OCI-LY3 (cell line): ENCODE measurements around the gene RASGRF2.

ENCODE experiments used
- H2AFZ ChIP-seq: fragments of 200-600, 300-600 bp; shearing (Covaris generic); 2 replicates; pipeline ENCODE4 v1.6.0; 2014; ENCODE audit warnings: antibody characterized with exemption, low read depth, low read length
- H3K27ac ChIP-seq: fragments of 200-600, 300-600 bp; sonication (generic); 2 replicates; pipeline ENCODE4 v1.5.1; 2014; ENCODE audit warnings: mild to moderate bottlenecking, low read length, moderate library complexity, mixed read lengths
- H3K27me3 ChIP-seq: fragments of 200-600, 300-600 bp; sonication (generic); 2 replicates; pipeline ENCODE4 v1.6.1; 2014; ENCODE audit warnings: low read depth, low read length, mixed read lengths
- H3K36me3 ChIP-seq: fragments of 200-600, 300-600 bp; sonication (generic); replicated peaks from 2 replicates; pipeline ENCODE3; 2014; ENCODE audit warnings: low read depth, low read length, mixed read lengths
- H3K4me1 ChIP-seq: fragments of 300-600, 200-600 bp; sonication (generic); 2 replicates; pipeline ENCODE4 v1.6.1; 2014; ENCODE audit warnings: low read length, mixed read lengths
- H3K4me2 ChIP-seq: fragments of 200-600, 300-600 bp; sonication (generic); 2 replicates; pipeline ENCODE4 v1.6.1; 2014; ENCODE audit warnings: low read length, mixed read lengths
- H3K4me3 ChIP-seq: fragments of 300-600, 200-600 bp; sonication (generic); 2 replicates; pipeline ENCODE4 v1.5.1; 2014; ENCODE audit warnings: antibody characterized with exemption, mild to moderate bottlenecking, low read length, moderate library complexity
- H3K79me2 ChIP-seq: fragments of 300-600, 200-600 bp; shearing (Covaris generic); 2 replicates; pipeline ENCODE4 v1.6.1; 2014; ENCODE audit warnings: mild to moderate bottlenecking, low read length, mixed read lengths
- H3K9ac ChIP-seq: fragments of 300-600, 200-600 bp; shearing (Covaris generic); 2 replicates; pipeline ENCODE4 v1.6.0; 2014; ENCODE audit warnings: mild to moderate bottlenecking, low read length, moderate library complexity
- H3K9me3 ChIP-seq: fragments of 200-600, 300-600 bp; shearing (Covaris generic); 2 replicates; pipeline ENCODE4 v1.6.1; 2014; ENCODE audit warnings: low read length, mixed read lengths; ENCODE audit not compliant: insufficient read depth
- H4K20me1 ChIP-seq: fragments of 200-600, 300-600 bp; sonication (generic); 2 replicates; pipeline ENCODE4 v1.6.1; 2016; ENCODE audit warnings: low read length, mixed read lengths; ENCODE audit not compliant: insufficient read depth
- EZH2phosphoT487 ChIP-seq: fragments of 200-600 bp; shearing (Covaris generic); IDR thresholded peaks from 2 replicates; pipeline ENCODE4 v1.6.1; 2018; ENCODE audit warnings: antibody characterized with exemption, mixed run types, low read depth
- TF ChIP-seq, protein P1 (sequence below): fragments of 200-600, 300-600 bp; sonication (generic); IDR thresholded peaks from 2 replicates; pipeline ENCODE4 v1.5.1; 2014; ENCODE audit warnings: antibody characterized with exemption, low read length, low read depth

RASGRF2 gene

GRCh38 chr5:80956272-80956671 is 3.9 kb upstream of the RASGRF2 start:
- no peak overlapping the region for H3K4me3 ChIP-seq
- TF ChIP-seq, protein P1, sequence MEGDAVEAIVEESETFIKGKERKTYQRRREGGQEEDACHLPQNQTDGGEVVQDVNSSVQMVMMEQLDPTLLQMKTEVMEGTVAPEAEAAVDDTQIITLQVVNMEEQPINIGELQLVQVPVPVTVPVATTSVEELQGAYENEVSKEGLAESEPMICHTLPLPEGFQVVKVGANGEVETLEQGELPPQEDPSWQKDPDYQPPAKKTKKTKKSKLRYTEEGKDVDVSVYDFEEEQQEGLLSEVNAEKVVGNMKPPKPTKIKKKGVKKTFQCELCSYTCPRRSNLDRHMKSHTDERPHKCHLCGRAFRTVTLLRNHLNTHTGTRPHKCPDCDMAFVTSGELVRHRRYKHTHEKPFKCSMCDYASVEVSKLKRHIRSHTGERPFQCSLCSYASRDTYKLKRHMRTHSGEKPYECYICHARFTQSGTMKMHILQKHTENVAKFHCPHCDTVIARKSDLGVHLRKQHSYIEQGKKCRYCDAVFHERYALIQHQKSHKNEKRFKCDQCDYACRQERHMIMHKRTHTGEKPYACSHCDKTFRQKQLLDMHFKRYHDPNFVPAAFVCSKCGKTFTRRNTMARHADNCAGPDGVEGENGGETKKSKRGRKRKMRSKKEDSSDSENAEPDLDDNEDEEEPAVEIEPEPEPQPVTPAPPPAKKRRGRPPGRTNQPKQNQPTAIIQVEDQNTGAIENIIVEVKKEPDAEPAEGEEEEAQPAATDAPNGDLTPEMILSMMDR = no peak
- no peak for TF ChIP-seq EZH2phosphoT487
- peaks cover 51% of the 10 kb centered on the region for H3K4me1 ChIP-seq
- H4K20me1 ChIP-seq = no peaks in the 10 kb centered on the region
- no peaks in the 10 kb centered on the region for H3K36me3 ChIP-seq
- no peak overlapping the region for H3K4me2 ChIP-seq
- H3K9ac ChIP-seq = no peak overlapping the region
- H3K27me3 ChIP-seq = no peaks in the 10 kb centered on the region
- no peak overlapping the region for H2AFZ ChIP-seq
- H3K27ac ChIP-seq = no peak overlapping the region
- no peaks in the 10 kb centered on the region for H3K79me2 ChIP-seq
- H3K9me3 ChIP-seq = no peaks in the 10 kb centered on the region

DNA sequence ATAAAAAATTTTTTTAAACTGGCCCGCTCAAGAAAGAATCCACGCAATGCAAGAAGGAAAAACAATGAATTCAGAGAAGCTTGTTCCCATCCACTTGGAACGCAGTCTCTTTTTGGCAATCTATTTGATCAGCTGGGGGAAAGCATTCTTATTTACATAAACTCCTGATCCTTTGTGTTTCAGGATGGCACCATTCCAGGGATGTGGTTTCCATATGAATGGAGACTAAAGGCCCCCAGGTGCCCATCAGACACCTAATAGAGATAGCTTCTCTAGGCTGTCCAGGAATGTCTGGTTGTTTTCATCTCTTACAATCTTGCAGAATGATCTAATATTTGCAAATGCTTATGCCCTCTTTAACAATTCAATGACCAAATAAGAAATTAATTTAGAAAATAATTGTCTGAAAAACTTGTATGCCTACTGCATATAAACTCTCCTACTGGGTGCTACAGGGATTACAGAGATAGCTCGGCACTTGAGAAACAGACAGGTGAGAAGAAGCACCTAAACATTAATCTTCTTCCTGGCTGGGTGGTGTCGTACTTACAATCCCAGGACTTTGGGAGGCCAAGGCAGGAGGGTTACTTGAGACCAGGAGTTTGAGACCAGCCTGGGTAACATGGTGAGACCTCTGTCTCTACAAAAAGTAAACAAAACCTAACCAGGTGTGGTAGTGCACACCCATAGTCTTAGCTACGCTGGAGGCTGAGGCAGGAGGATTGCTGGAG is 3.0 kb upstream of the RASGRF2 start:
- peak overlapping the region; percentile 67 for H3K4me2 ChIP-seq
- H3K27ac ChIP-seq = peak overlapping the region; percentile 92
- H3K4me1 ChIP-seq = peaks cover 55% of the 10 kb centered on the region
- H3K4me3 ChIP-seq = peak overlapping the region; percentile 72; the same call in 1 of the 2 replicates
- no peak overlapping the region for H2AFZ ChIP-seq
- TF ChIP-seq, protein P1 = no peak
- no peak for TF ChIP-seq EZH2phosphoT487
- no peaks in the 10 kb centered on the region for H3K36me3 ChIP-seq
- H3K27me3 ChIP-seq = no peaks in the 10 kb centered on the region
- H3K79me2 ChIP-seq = no peaks in the 10 kb centered on the region
- H3K9ac ChIP-seq = peak overlapping the region; percentile 55; the same call in 1 of the 2 replicates
- no peaks in the 10 kb centered on the region for H3K9me3 ChIP-seq
- H4K20me1 ChIP-seq = no peaks in the 10 kb centered on the region

GRCh38 chr5:80958616-80959015 is 1.5 kb upstream of the RASGRF2 start:
- peak overlapping the region; percentile 92 for H3K27ac ChIP-seq
- H2AFZ ChIP-seq = peak overlapping the region; percentile 22
- H4K20me1 ChIP-seq = no peaks in the 10 kb centered on the region
- H3K9ac ChIP-seq = peak overlapping the region; percentile 59; the same call in 1 of the 2 replicates
- H3K9me3 ChIP-seq = no peaks in the 10 kb centered on the region
- peak overlapping the region; percentile 67 for H3K4me2 ChIP-seq
- peak overlapping the region; percentile 72 for H3K4me3 ChIP-seq
- H3K27me3 ChIP-seq = no peaks in the 10 kb centered on the region
- H3K79me2 ChIP-seq = no peaks in the 10 kb centered on the region
- TF ChIP-seq, protein P1 = no peak
- TF ChIP-seq EZH2phosphoT487 = no peak
- no peaks in the 10 kb centered on the region for H3K36me3 ChIP-seq
- H3K4me1 ChIP-seq = peaks cover 56% of the 10 kb centered on the region

DNA sequence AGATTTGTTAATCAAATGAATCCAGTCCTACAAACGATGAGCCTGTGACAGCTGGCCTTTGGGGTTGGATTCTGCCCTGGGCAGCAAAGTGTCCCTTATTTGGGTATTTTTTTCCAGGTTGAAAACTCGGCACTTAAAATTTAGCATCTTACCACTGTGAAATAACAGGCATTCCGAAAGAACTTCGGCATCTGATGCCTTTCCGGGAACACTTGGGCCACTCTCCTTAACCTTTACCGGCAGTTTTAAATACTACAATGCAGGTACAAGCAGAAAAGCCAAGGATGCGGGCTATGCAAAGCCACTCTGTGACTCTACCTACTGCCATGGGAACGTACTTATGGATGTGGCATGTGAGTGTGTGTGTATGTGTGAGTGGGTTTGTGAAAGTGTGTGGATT is 1.0 kb upstream of the RASGRF2 start:
- H3K79me2 ChIP-seq = no peaks in the 10 kb centered on the region
- peak overlapping the region; percentile 59 for H3K9ac ChIP-seq
- H3K9me3 ChIP-seq = no peaks in the 10 kb centered on the region
- TF ChIP-seq, protein P1 = no peak
- TF ChIP-seq EZH2phosphoT487 = no peak
- peak overlapping the region; percentile 92 for H2AFZ ChIP-seq
- peak overlapping the region; percentile 67 for H3K4me2 ChIP-seq
- peak overlapping the region; percentile 92 for H3K27ac ChIP-seq
- H3K4me1 ChIP-seq = peaks cover 57% of the 10 kb centered on the region
- H4K20me1 ChIP-seq = no peaks in the 10 kb centered on the region
- peaks cover 2% of the 10 kb centered on the region for H3K27me3 ChIP-seq
- peak overlapping the region; percentile 72 for H3K4me3 ChIP-seq
- no peaks in the 10 kb centered on the region for H3K36me3 ChIP-seq
